Smooth muscle cell (in vitro differentiated cells): Measurements from ENCODE around the gene ADRA2C. TPM values are rescaled to one million over a fixed set of nuclear protein-coding genes. Genes with fewer than 3 reads are reported as not detected.

Source experiments
- DNase-seq: peaks from one replicate; lab custom pipeline; 2025; ENCODE audit not compliant: unreplicated experiment; lab: John Stamatoyannopoulos, UW
- H2AFZ ChIP-seq: fragments of 200-600 bp; sonication (generic); 2 replicates; pipeline ENCODE4 v1.6.0; 2016; ENCODE audit warnings: antibody characterized with exemption, low read depth, mild to moderate bottlenecking
- H3F3A ChIP-seq: fragments of 200-600 bp; sonication (generic); 2 replicates; pipeline ENCODE4 v1.6.0; 2017; ENCODE audit warnings: antibody characterized with exemption, low read depth
- H3K27ac ChIP-seq: fragments of 200-600 bp; sonication (generic); 2 replicates; pipeline ENCODE4 v1.5.1; 2016; ENCODE audit warnings: low read depth, mild to moderate bottlenecking
- H3K27me3 ChIP-seq: fragments of 200-600 bp; sonication (generic); 2 replicates; pipeline ENCODE4 v1.6.1; 2016; ENCODE audit warnings: low read depth, mild to moderate bottlenecking
- H3K36me3 ChIP-seq: fragments of 200-600 bp; sonication (generic); 2 replicates; pipeline ENCODE4 v1.5.1; 2016; ENCODE audit warnings: low read depth
- H3K4me1 ChIP-seq: fragments of 200-600 bp; sonication (generic); 2 replicates; pipeline ENCODE4 v1.5.1; 2016; ENCODE audit warnings: low read depth
- H3K4me2 ChIP-seq: fragments of 200-600 bp; sonication (generic); 2 replicates; pipeline ENCODE4 v1.6.0; 2016; ENCODE audit warnings: mild to moderate bottlenecking
- H3K4me3 ChIP-seq: fragments of 200-600 bp; sonication (generic); 2 replicates; pipeline ENCODE4 v1.5.1; 2016; ENCODE audit warnings: mild to moderate bottlenecking
- H3K79me2 ChIP-seq: fragments of 200-600 bp; sonication (generic); 2 replicates; pipeline ENCODE4 v1.6.0; 2016; ENCODE audit warnings: low read depth, mild to moderate bottlenecking
- H3K9ac ChIP-seq: fragments of 200-600 bp; sonication (generic); 2 replicates; pipeline ENCODE4 v1.6.0; 2016; ENCODE audit warnings: low read depth
- H3K9me3 ChIP-seq: fragments of 200-600 bp; sonication (generic); replicated peaks from 2 replicates; pipeline ENCODE4 v1.5.1; 2016; ENCODE audit warnings: low read depth
- H4K20me1 ChIP-seq: fragments of 200-600 bp; sonication (generic); 2 replicates; pipeline ENCODE4 v1.6.0; 2016; ENCODE audit warnings: low read depth
- CTCF ChIP-seq: fragments of 200-600 bp; sonication (generic); IDR thresholded peaks from 2 replicates; pipeline ENCODE4 v1.5.1; 2017; ENCODE audit warnings: borderline replicate concordance, mild to moderate bottlenecking, antibody characterized with exemption; ENCODE audit not compliant: insufficient read depth, poor library complexity, severe bottlenecking
- WGBS: methylation state at CpG from one replicate; pipeline ENCODE4 v1.1.7; 2016; ENCODE audit warnings: low lambda C conversion rate; 5-methylcytosine and 5-hydroxymethylcytosine counted together
- polyA plus RNA-seq: library from polyadenylated mRNA; unstranded; fragments of >200 nt; fragmentation: Nextera tagmentation; extraction: Ambion mirVana; gene quantifications from 2 replicates; pipeline ENCODE4 v1.2.1, GENCODE V29; 2016
- total RNA-seq: library from RNA; depleted of rRNA; stranded (reverse); fragments of >200 nt; gene quantifications from 2 replicates; pipeline ENCODE4 v1.2.3, GENCODE V29; 2014

Gene ADRA2C
- total and polyA plus RNA-seq, 2 experiments from 2014 or later = 0.53 to 1.6 TPM

- DNase-seq = no peak
- no peaks in the 10 kb centered on the region for H3F3A ChIP-seq
- no peaks in the 10 kb centered on the region for H3K79me2 ChIP-seq
- H3K9me3 ChIP-seq = no peaks in the 10 kb centered on the region
- no peak overlapping the region for H2AFZ ChIP-seq
- no peaks in the 10 kb centered on the region for H3K27me3 ChIP-seq
- WGBS = 88% methylated on average over 6 of the region's 6 CpGs
- H3K9ac ChIP-seq = no peak overlapping the region
- no peak overlapping the region for H3K27ac ChIP-seq
- H4K20me1 ChIP-seq = no peaks in the 10 kb centered on the region
- no peak overlapping the region for H3K4me3 ChIP-seq
- no peaks in the 10 kb centered on the region for H3K4me1 ChIP-seq
- H3K4me2 ChIP-seq = no peak overlapping the region
- no peaks in the 10 kb centered on the region for H3K36me3 ChIP-seq
- TF ChIP-seq CTCF = no peak
Measured at GRCh38 chr4:3779509-3779908, 13.3 kb downstream of the ADRA2C start.

- DNase-seq = no peak
- no peak overlapping the region for H3K4me2 ChIP-seq
Measured at GRCh38 chr4:3780347-3781171, 14.4 kb downstream of the ADRA2C start.

GRCh38 chr4:3781193-3781886 is 15.2 kb downstream of the ADRA2C start:
- Histone ChIP-seq H3K4me3 (no peak overlapping the region), H3K79me2 (no peaks in the 10 kb centered on the region), H3K4me2 (no peak overlapping the region), H3K4me1 (no peaks in the 10 kb centered on the region), H4K20me1 (no peaks in the 10 kb centered on the region), H3K9ac (no peak overlapping the region), H3F3A (no peaks in the 10 kb centered on the region), H3K27me3 (no peaks in the 10 kb centered on the region), H2AFZ (no peak overlapping the region), H3K27ac (no peak overlapping the region), H3K9me3 (no peaks in the 10 kb centered on the region), H3K36me3 (no peaks in the 10 kb centered on the region)
- no peak for TF ChIP-seq CTCF
- WGBS = 92% methylated on average over 15 of the region's 19 CpGs
- DNase-seq = no peak

More at GRCh38 chr4:3780347-3781171, 14.4 kb downstream of the ADRA2C start:
- Histone ChIP-seq H3K9ac (no peak overlapping the region), H3K9me3 (no peaks in the 10 kb centered on the region), H3K79me2 (no peaks in the 10 kb centered on the region), H3K36me3 (no peaks in the 10 kb centered on the region), H3F3A (no peaks in the 10 kb centered on the region), H4K20me1 (no peaks in the 10 kb centered on the region), H3K4me1 (no peaks in the 10 kb centered on the region), H2AFZ (no peak overlapping the region), H3K27me3 (no peaks in the 10 kb centered on the region), H3K27ac (no peak overlapping the region), H3K4me3 (no peak overlapping the region)
- TF ChIP-seq CTCF = no peak
- 59% methylated on average over 21 of the region's 21 CpGs for WGBS
